ENCODE results near the gene BMPR1B. TPM values are rescaled to one million over a fixed set of nuclear protein-coding genes. Genes with fewer than 3 reads are reported as not detected.

The BMPR1B gene
- total RNA-seq, 1 experiment from 2014 or later, result 0.35 TPM

GRCh38 chr4:94934201-94934600, 176.4 kb downstream of the BMPR1B start:
- H3K4me1 ChIP-seq (ENCODE audit: insufficient read depth, low read length), result no peaks in the 10 kb centered on the region

More at GRCh38 chr4:94934201-94934600, 176.4 kb downstream of the BMPR1B start:
- no peaks in the 10 kb centered on the region for H3K79me2 ChIP-seq (ENCODE audit: insufficient read depth, low read length)
- no peaks in the 10 kb centered on the region for H3K23me2 ChIP-seq (ENCODE audit: insufficient read length, low read depth, low read length, poor library complexity, severe bottlenecking)
- no peaks in the 10 kb centered on the region for H3K79me1 ChIP-seq (ENCODE audit: insufficient read depth, low read depth, low read length, poor library complexity, severe bottlenecking)
- H3K27ac ChIP-seq (ENCODE audit: insufficient read length, low read depth, low read length), result no peak overlapping the region
- H2BK120ac ChIP-seq (ENCODE audit: low read depth, low read length, poor library complexity, severe bottlenecking), result no peak overlapping the region
- Mint-ChIP-seq H3K4me1 (peaks cover 12 to 24% of the 10 kb centered on the region in 2 experiments; a peak in 3 of 4 replicates), H3K9me3 (no peaks in the 10 kb centered on the region), H3K36me3 (ENCODE audit: insufficient read depth in 1 of 3, low read depth in 3 of 3) (no peaks in the 10 kb centered on the region), H3K27ac (no peak overlapping the region), H3K4me3 (no peak overlapping the region), H3K27me3 (ENCODE audit: low read depth) (no peaks in the 10 kb centered on the region; the same call in 1 of the 2 replicates)
- no peak overlapping the region for H2AFZ ChIP-seq (ENCODE audit: low read length)
- H3T11ph ChIP-seq (ENCODE audit: low read length), result no peak overlapping the region
- H3K4ac ChIP-seq (ENCODE audit: low read depth, low read length), result no peak overlapping the region
- H2BK20ac ChIP-seq (ENCODE audit: low read depth, low read length, poor library complexity, severe bottlenecking), result no peak overlapping the region
- H3K9ac ChIP-seq (ENCODE audit: extremely low read depth, insufficient read length, low read length), result no peak overlapping the region
- TF ChIP-seq CTCF (conservative IDR thresholded peaks at IDR 0.05), result no peak
- H4K5ac ChIP-seq (ENCODE audit: insufficient read length, low read depth, low read length), result no peak overlapping the region
- H3K56ac ChIP-seq (ENCODE audit: insufficient read length, low read depth, low read length), result no peak overlapping the region
- H2BK15ac ChIP-seq (ENCODE audit: low read depth, low read length), result no peak overlapping the region
- no peak overlapping the region for H4K8ac ChIP-seq (replicated peaks; ENCODE audit: insufficient read length, low read depth, low read length)
- H2BK12ac ChIP-seq (ENCODE audit: insufficient read length, low read depth, low read length), result no peak overlapping the region
- no peak overlapping the region for H3K23ac ChIP-seq (ENCODE audit: insufficient read length, low read depth, low read length)
- no peak overlapping the region for H4K91ac ChIP-seq (ENCODE audit: insufficient read length, low read depth, low read length)
- no peak overlapping the region for H2BK5ac ChIP-seq (ENCODE audit: insufficient read length, low read length)
- no peak overlapping the region for H2AK5ac ChIP-seq (ENCODE audit: insufficient read length, low read length)
- no CpG with 5 or more reads among the region's 5 CpGs for whole genome bisulfite sequencing (ENCODE audit: extremely low coverage, insufficient read length, low lambda C conversion rate)
- H3K4me2 ChIP-seq (ENCODE audit: insufficient read depth, insufficient read length, low read length), result no peak overlapping the region
- no peaks in the 10 kb centered on the region for H4K20me1 ChIP-seq (ENCODE audit: control insufficient read depth, insufficient read depth, insufficient read length)
- H3K14ac ChIP-seq (ENCODE audit: insufficient read depth, low read length), result no peak overlapping the region
- no peaks in the 10 kb centered on the region for H3K9me3 ChIP-seq (ENCODE audit: control insufficient read depth, low read depth, low read length)
- H3K27me3 ChIP-seq (ENCODE audit: insufficient read depth, low read length), result no peaks in the 10 kb centered on the region
- DNase-seq, result no peak
- H3K18ac ChIP-seq (ENCODE audit: insufficient read length, low read depth, low read length), result no peak overlapping the region

All from H9 (cell line).